ENCODE results near the gene RAB5IF. TPM values are rescaled to one million over a fixed set of nuclear protein-coding genes. Genes with fewer than 3 reads are reported as not detected.

RAB5IF gene
- polyA plus RNA-seq, 1 experiment, result 151 TPM

DNA sequence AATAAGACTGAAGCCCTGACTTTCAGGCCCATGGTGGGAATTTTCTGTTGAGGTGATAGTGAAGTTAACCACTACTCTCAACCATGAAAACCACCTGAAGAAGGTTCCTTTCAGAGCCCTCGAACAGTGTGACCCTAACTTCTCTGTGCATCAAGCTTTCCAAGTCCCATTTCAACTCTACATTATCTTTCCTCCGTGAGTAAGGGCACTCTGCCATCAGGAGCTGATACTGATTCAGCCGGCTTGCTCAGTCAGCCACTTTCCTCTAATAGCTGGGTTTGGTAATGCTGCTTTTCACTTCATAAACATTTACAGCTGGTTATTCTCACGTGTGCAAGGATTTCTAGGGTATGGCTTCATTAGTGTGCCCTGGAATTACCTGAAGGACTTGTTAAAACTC lies 51.2 kb downstream of the RAB5IF start:
- TF ChIP-seq, protein P1, sequence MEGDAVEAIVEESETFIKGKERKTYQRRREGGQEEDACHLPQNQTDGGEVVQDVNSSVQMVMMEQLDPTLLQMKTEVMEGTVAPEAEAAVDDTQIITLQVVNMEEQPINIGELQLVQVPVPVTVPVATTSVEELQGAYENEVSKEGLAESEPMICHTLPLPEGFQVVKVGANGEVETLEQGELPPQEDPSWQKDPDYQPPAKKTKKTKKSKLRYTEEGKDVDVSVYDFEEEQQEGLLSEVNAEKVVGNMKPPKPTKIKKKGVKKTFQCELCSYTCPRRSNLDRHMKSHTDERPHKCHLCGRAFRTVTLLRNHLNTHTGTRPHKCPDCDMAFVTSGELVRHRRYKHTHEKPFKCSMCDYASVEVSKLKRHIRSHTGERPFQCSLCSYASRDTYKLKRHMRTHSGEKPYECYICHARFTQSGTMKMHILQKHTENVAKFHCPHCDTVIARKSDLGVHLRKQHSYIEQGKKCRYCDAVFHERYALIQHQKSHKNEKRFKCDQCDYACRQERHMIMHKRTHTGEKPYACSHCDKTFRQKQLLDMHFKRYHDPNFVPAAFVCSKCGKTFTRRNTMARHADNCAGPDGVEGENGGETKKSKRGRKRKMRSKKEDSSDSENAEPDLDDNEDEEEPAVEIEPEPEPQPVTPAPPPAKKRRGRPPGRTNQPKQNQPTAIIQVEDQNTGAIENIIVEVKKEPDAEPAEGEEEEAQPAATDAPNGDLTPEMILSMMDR (IDR thresholded peaks at IDR 0.05; ENCODE audit: low read depth, low read length), result no peak
- Histone ChIP-seq H3K27ac (ENCODE audit: low read depth, low read length) (no peak overlapping the region), H3K9me3 (ENCODE audit: control insufficient read depth, insufficient read depth, low read length) (no peaks in the 10 kb centered on the region), H3K27me3 (ENCODE audit: control insufficient read depth, insufficient read depth, low read length) (no peaks in the 10 kb centered on the region), H3K4me3 (ENCODE audit: low read depth, low read length) (no peak overlapping the region)
- ChIA-PET POLR2A (no interaction called here), CTCF (no interaction called here)
- DNase-seq (ENCODE audit: low read depth, low spot score), result no peak

DNA sequence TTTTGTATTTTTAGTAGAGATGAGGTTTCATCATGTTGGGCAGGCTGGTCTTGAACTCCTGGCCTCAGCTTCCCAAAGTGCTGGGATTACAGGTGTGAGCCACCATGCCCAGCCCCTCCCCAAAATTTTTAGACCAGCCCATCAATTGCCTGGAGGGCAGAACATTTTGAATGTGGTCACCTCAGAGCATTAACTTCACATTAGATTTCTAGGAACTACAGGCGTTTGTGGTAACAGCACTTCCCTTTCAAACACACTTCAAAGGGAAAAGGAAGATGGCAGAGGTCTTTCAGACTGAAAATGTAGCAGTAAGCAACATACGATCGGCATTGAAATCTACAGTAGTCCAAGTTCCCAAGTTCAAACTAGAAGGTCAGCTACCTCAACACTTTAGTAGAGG lies 52.7 kb downstream of the RAB5IF start:
- no peaks in the 10 kb centered on the region for H3K9me3 ChIP-seq (ENCODE audit: control insufficient read depth, insufficient read depth, low read length)

More for the DNA sequence above, 52.7 kb downstream of the RAB5IF start:
- no peak for DNase-seq (ENCODE audit: low read depth, low spot score)
- TF ChIP-seq, protein P1 (IDR thresholded peaks at IDR 0.05; ENCODE audit: low read depth, low read length), result no peak
- H3K27ac ChIP-seq (ENCODE audit: low read depth, low read length), result no peak overlapping the region
- no peaks in the 10 kb centered on the region for H3K27me3 ChIP-seq (ENCODE audit: control insufficient read depth, insufficient read depth, low read length)
- ChIA-PET POLR2A (no interaction called here), CTCF (no interaction called here)
- H3K4me3 ChIP-seq (ENCODE audit: low read depth, low read length), result no peak overlapping the region

Small RNA genes lying within 50 kb of the gene (small RNA-seq; reads per million reads assigned to genes)
- not detected for gene RF00017 (ENCODE audit: insufficient read length, low read depth)

Other genes with a start within 250 kb of the RAB5IF start
- gene MYL9, start 64.3 kb upstream of the RAB5IF start, polyA plus RNA-seq (2011; rRNA removed), result 273 and 380 TPM in 2 replicates
- gene TGIF2, start 32.2 kb upstream of the RAB5IF start, polyA plus RNA-seq (2011; rRNA removed), result 12.2 TPM in 2 replicates
- gene SLA2, start 40.4 kb downstream of the RAB5IF start, polyA plus RNA-seq (2011; rRNA removed), result not detected in 2 replicates
- 39.5 and 39.8 TPM in 2 replicates for gene NDRG3, start 140.3 kb downstream of the RAB5IF start, polyA plus RNA-seq (2011; rRNA removed)
- gene DSN1, start 168.0 kb downstream of the RAB5IF start, polyA plus RNA-seq (2011; rRNA removed), result 6.0 and 8.7 TPM in 2 replicates